Fibroblast of the aortic adventitia (primary cell): ENCODE results near the gene PLOD3. TPM values are rescaled to one million over a fixed set of nuclear protein-coding genes. Genes with fewer than 3 reads are reported as not detected.

Experiments used
- DNase-seq: peaks from one replicate; pipeline ENCODE4 v3.0.0-alpha.2; 2010; ENCODE audit warnings: low read depth
- H3K4me3 ChIP-seq: 2 replicates; pipeline ENCODE4 v1.5.1; 2011; ENCODE audit warnings: low read depth, mild to moderate bottlenecking, control low read depth, low read length, moderate library complexity
- CTCF ChIP-seq: IDR thresholded peaks from 2 replicates; pipeline ENCODE4 v1.5.1; 2011; ENCODE audit warnings: mild to moderate bottlenecking, low read length, control low read depth, inconsistent platforms; ENCODE audit not compliant: insufficient read depth
- total RNA-seq: library from RNA; depleted of rRNA; stranded (reverse); fragments of >200 nt; gene quantifications from 2 replicates; pipeline ENCODE4 v1.2.3, GENCODE V29; 2012; ENCODE audit warnings: low replicate concordance

PLOD3 gene
- total RNA-seq, 1 donor = 45.5 TPM

DNA sequence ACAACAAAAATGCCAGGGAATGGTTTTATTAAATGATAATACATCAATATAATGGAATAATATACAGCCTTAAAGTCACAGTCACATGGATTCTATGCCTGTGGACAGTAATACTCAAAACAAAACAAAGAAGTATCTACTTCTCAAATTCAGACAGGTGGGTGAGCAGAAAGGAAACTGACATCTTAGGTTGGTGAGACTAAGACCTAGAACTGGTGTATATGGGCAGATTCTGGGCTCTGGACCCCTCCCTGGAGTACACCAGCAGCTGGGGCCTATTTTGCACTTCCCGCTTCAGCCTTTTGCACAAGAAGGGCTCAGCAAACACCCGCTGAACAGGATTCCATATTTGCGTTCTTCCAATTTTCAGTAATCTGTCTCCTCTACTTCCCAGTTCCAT, 32.9 kb upstream of the PLOD3 start:
- no peak for TF ChIP-seq CTCF
- H3K4me3 ChIP-seq = no peak overlapping the region
- DNase-seq = no peak

- no peak overlapping the region for H3K4me3 ChIP-seq
- no peak for DNase-seq
- no peak for TF ChIP-seq CTCF
Observed at GRCh38 chr7:101248276-101248675, 30.9 kb upstream of the PLOD3 start.

- TF ChIP-seq CTCF = no peak
- peak overlapping the region; percentile 82 for H3K4me3 ChIP-seq
- DNase-seq = no peak
Observed at GRCh38 chr7:101245147-101245668, 27.8 kb upstream of the PLOD3 start.

DNA sequence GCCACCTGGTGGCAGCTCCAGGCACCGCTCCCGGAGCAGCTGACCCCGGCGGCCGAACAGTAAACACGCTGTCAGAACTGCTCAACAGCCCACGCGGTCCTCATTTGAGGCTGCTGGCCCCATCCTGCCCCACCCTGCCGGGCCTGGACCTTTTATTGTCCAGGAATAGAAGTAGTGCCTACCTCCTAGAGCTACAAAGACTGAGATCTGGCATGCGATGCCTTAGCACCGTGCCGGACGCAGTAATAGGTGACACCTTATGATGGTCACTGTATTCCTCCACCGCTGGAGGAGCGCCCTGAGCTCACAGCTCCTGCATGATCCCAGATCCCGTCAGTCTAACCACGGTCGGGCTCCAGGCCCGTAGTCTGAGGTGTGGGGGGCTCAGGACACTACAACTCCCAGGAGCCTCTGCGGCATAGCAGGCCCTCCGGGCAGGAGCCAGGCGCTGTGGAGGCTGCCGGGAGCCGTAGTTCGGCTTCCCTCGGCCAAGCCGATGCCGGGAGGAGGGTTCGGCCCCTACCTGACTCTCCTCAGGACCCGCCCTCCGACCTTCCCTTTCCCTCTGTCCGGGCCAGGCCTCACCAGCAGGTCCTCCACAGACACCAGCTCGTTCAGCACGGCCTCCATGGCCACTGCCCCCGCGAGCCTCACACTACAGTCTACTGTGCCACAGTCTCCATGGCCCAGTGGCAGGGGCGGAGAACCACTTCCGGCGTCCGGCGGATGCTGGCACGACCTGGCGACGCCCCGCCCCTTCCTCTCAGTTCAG, 27.2 kb upstream of the PLOD3 start, which contains the start of gene FIS1:
Gene FIS1 (minus strand): TSS at position 707 of the 772 bp plus-strand sequence. CDS start 77 bp downstream, at position 630.
- peak; percentile 91 for TF ChIP-seq CTCF
- DNase-seq = peak; percentile 87

GRCh38 chr7:101243646-101244374, 26.4 kb upstream of the PLOD3 start:
- peak; percentile 47 for DNase-seq
- no peak for TF ChIP-seq CTCF
- peak overlapping the region; percentile 82 for H3K4me3 ChIP-seq

More for the DNA sequence above, 27.2 kb upstream of the PLOD3 start, which contains the start of gene FIS1:
- H3K4me3 ChIP-seq = peak within 1 kb of the TSS; percentile 82

- no peak for TF ChIP-seq CTCF
- H3K4me3 ChIP-seq = no peak overlapping the region
- DNase-seq = no peak
Observed at GRCh38 chr7:101241443-101242349, 24.3 kb upstream of the PLOD3 start.
